HL-60 (cell line): ENCODE measurements around the gene DERL2.

Experiments used
- DNase-seq, 2 experiments: peaks; one replicate each; pipeline ENCODE4 v3.0.0-alpha.2; 2010 to 2020; ENCODE audit warnings: low read depth in 1 of 2, low spot score in 1 of 2
- H3K27ac ChIP-seq: fragments of 250-450 bp; sonication (Bioruptor Pico); replicated peaks from 2 replicates; pipeline ENCODE4 v1.5.1; 2020; ENCODE audit warnings: mild to moderate bottlenecking, moderate library complexity
- H3K27me3 ChIP-seq: fragments of 250-450 bp; sonication (Bioruptor Pico); 2 replicates; pipeline ENCODE4 v1.5.1; 2021; ENCODE audit warnings: mild to moderate bottlenecking, moderate library complexity; ENCODE audit not compliant: insufficient read depth, poor library complexity, severe bottlenecking
- H3K4me3 ChIP-seq: replicated peaks from 2 replicates; pipeline ENCODE4 v1.5.1; 2011; ENCODE audit warnings: mild to moderate bottlenecking, control low read depth, low read length; ENCODE audit not compliant: insufficient read depth
- CTCF ChIP-seq: IDR thresholded peaks from one replicate; pipeline ENCODE4 v1.5.1; 2011; ENCODE audit warnings: low read length, control low read depth, inconsistent platforms; ENCODE audit not compliant: insufficient read depth
- GABPA ChIP-seq: IDR thresholded peaks from 2 replicates; pipeline ENCODE4 v1.6.1; 2012; ENCODE audit warnings: low read depth
- POLR2AphosphoS5 ChIP-seq: IDR thresholded peaks from 2 replicates; pipeline ENCODE4 v1.6.1; 2012; ENCODE audit warnings: low read depth
- REST ChIP-seq: IDR thresholded peaks from 2 replicates; pipeline ENCODE4 v1.6.1; 2012; ENCODE audit warnings: low read depth; ENCODE audit not compliant: insufficient replicate concordance
- SPI1 ChIP-seq: IDR thresholded peaks from 2 replicates; pipeline ENCODE4 v1.6.1; 2012; ENCODE audit warnings: low read depth, mild to moderate bottlenecking, borderline replicate concordance

DERL2 gene

GRCh38 chr17:5429191-5429887 lies 56.6 kb downstream of the DERL2 start:
- H3K4me3 ChIP-seq = no peak overlapping the region
- no peaks in the 10 kb centered on the region for H3K27me3 ChIP-seq
- no peak for TF ChIP-seq POLR2AphosphoS5
- no peak for TF ChIP-seq GABPA
- no peak for TF ChIP-seq SPI1
- TF ChIP-seq REST = no peak
- TF ChIP-seq CTCF = no peak
- no peak for DNase-seq
- H3K27ac ChIP-seq = no peak overlapping the region

GRCh38 chr17:5425826-5426225 lies 60.2 kb downstream of the DERL2 start:
- TF ChIP-seq SPI1 (no peak), POLR2AphosphoS5 (no peak), GABPA (no peak), REST (no peak), CTCF (no peak)
- Histone ChIP-seq H3K4me3 (no peak overlapping the region), H3K27ac (no peak overlapping the region), H3K27me3 (no peaks in the 10 kb centered on the region)
- DNase-seq = no peak

- no peak for TF ChIP-seq REST
- no peak for TF ChIP-seq GABPA
- no peak for TF ChIP-seq POLR2AphosphoS5
- TF ChIP-seq SPI1 = no peak
- TF ChIP-seq CTCF = no peak
- H3K27ac ChIP-seq = no peak overlapping the region
- no peaks in the 10 kb centered on the region for H3K27me3 ChIP-seq
- no peak overlapping the region for H3K4me3 ChIP-seq
- no peak for DNase-seq
Observed at GRCh38 chr17:5424909-5425308, 61.1 kb downstream of the DERL2 start.
